SU-DHL-6 (cell line): Measurements from ENCODE around the gene RAB31.

Experiments used
- H2AFZ ChIP-seq: fragments of 200-600 bp; sonication (generic); 2 replicates; pipeline ENCODE4 v1.6.1; 2014; ENCODE audit warnings: low read depth, mild to moderate bottlenecking, moderate library complexity, mixed read lengths, antibody characterized with exemption, low read length; ENCODE audit not compliant: severe bottlenecking
- H3F3A ChIP-seq: fragments of 200-600 bp; shearing (Covaris generic); 2 replicates; pipeline ENCODE4 v1.6.0; 2016; ENCODE audit warnings: antibody characterized with exemption, mild to moderate bottlenecking; ENCODE audit not compliant: insufficient read depth
- H3K27ac ChIP-seq: fragments of 200-600 bp; sonication (generic); 2 replicates; pipeline ENCODE4 v1.5.1; 2016; ENCODE audit warnings: low read depth, mild to moderate bottlenecking, low read length, moderate library complexity, mixed read lengths
- H3K27me3 ChIP-seq: fragments of 200-600 bp; sonication (generic), shearing (Covaris generic); 2 replicates; pipeline ENCODE4 v1.6.0; 2014; ENCODE audit warnings: mild to moderate bottlenecking, low read length
- H3K36me3 ChIP-seq: fragments of 200-600 bp; sonication (generic); 2 replicates; pipeline ENCODE4 v1.6.1; 2014; ENCODE audit warnings: mild to moderate bottlenecking, low read length, mixed read lengths
- H3K4me2 ChIP-seq: fragments of 300-600, 200-600 bp; shearing (Covaris generic), sonication (generic); 2 replicates; pipeline ENCODE4 v1.6.0; 2014; ENCODE audit warnings: low read length, low read depth, mild to moderate bottlenecking; ENCODE audit not compliant: poor library complexity, severe bottlenecking
- H3K4me3 ChIP-seq: fragments of 200-600 bp; sonication (generic); 2 replicates; pipeline ENCODE4 v1.5.1; 2014; ENCODE audit warnings: antibody characterized with exemption, low read length, mild to moderate bottlenecking, mixed read lengths; ENCODE audit not compliant: insufficient read depth, poor library complexity, severe bottlenecking
- H3K79me2 ChIP-seq: fragments of 200-600 bp; sonication (generic); 2 replicates; pipeline ENCODE4 v1.6.1; 2014; ENCODE audit warnings: mild to moderate bottlenecking, low read length, moderate library complexity; ENCODE audit not compliant: insufficient read depth
- H3K9ac ChIP-seq: fragments of 200-600 bp; sonication (generic); 2 replicates; pipeline ENCODE4 v1.7.0; 2014; ENCODE audit warnings: mild to moderate bottlenecking, low read length
- H3K9me2 ChIP-seq: fragments of 200-600 bp; sonication (generic); replicated peaks from 2 replicates; pipeline ENCODE4 v1.6.1; 2014; ENCODE audit warnings: low read length; ENCODE audit not compliant: insufficient read depth
- H3K9me3 ChIP-seq: fragments of 200-600 bp; sonication (generic); 2 replicates; pipeline ENCODE4 v1.6.1; 2014; ENCODE audit warnings: low read length, mixed read lengths; ENCODE audit not compliant: insufficient read depth
- H4K20me1 ChIP-seq: fragments of 200-600 bp; sonication (generic); 2 replicates; pipeline ENCODE4 v1.6.1; 2014; ENCODE audit warnings: low read depth, mild to moderate bottlenecking, antibody characterized with exemption, low read length, moderate library complexity, mixed read lengths
- CTCF ChIP-seq: fragments of 200-600 bp; sonication (generic); IDR thresholded peaks from one replicate; pipeline ENCODE4 v1.5.1; 2017; ENCODE audit warnings: antibody characterized with exemption, mild to moderate bottlenecking, low read length, moderate library complexity; ENCODE audit not compliant: insufficient read depth, poor library complexity, severe bottlenecking
- EZH2phosphoT487 ChIP-seq: fragments of 200-600 bp; sonication (generic), shearing (Covaris generic); conservative IDR thresholded peaks from 2 replicates; pipeline ENCODE4 v1.6.1; 2018; ENCODE audit warnings: mild to moderate bottlenecking, antibody characterized with exemption, low read length, moderate library complexity, mixed read lengths

Gene RAB31

GRCh38 chr18:9827211-9827792 lies 119.2 kb downstream of the RAB31 start:
- Histone ChIP-seq H3K4me2 (no peak overlapping the region), H4K20me1 (no peaks in the 10 kb centered on the region), H3K4me3 (no peak overlapping the region), H3K36me3 (no peaks in the 10 kb centered on the region), H3K27me3 (no peaks in the 10 kb centered on the region), H3K9me3 (no peaks in the 10 kb centered on the region), H3K9ac (no peak overlapping the region), H3F3A (no peaks in the 10 kb centered on the region), H3K79me2 (no peaks in the 10 kb centered on the region), H2AFZ (no peak overlapping the region), H3K9me2 (no peaks in the 10 kb centered on the region), H3K27ac (no peak overlapping the region)
- TF ChIP-seq CTCF (no peak), EZH2phosphoT487 (no peak)

DNA sequence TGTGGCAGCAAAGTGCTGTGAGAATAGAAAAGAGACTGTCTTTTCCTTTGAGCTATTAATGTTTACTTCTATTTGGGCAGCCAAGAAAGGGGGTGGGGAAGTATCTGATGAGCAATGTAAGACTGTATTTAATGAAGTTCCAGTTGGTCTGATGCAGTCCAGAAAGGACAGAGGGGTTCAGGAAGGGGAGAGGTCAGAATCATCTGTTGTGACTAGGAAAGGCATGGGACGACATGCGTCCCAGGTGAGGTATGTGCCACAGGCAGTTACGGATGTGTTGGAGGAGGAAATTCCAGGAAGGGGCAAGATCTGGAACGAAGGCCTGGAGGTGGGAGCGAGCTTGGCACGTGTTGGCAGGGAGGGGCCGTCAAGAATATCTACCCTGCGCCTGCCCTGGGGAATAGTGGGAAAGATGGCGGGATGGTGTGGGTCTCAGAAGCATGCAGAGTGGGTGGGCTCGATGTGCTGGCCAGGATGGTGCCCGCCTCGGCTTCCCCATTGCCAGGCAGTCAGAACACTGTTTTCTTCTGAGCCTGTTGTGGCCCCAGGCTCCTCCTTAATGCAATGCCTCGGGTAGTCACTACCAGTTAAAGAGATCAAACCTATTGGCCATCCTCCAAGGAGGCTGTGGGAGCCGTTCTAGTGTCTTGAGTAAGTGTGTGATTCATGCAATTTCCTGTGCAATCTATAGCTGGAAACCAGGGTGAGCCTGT lies 119.8 kb downstream of the RAB31 start:
- Histone ChIP-seq H2AFZ (no peak overlapping the region), H3K79me2 (no peaks in the 10 kb centered on the region), H3K4me2 (no peak overlapping the region), H3K9me3 (no peaks in the 10 kb centered on the region), H3K27me3 (no peaks in the 10 kb centered on the region), H3K9me2 (no peaks in the 10 kb centered on the region), H3K27ac (no peak overlapping the region), H3K36me3 (no peaks in the 10 kb centered on the region), H3K4me3 (no peak overlapping the region), H4K20me1 (no peaks in the 10 kb centered on the region), H3F3A (no peaks in the 10 kb centered on the region), H3K9ac (no peak overlapping the region)
- no peak for TF ChIP-seq CTCF
- no peak for TF ChIP-seq EZH2phosphoT487

DNA sequence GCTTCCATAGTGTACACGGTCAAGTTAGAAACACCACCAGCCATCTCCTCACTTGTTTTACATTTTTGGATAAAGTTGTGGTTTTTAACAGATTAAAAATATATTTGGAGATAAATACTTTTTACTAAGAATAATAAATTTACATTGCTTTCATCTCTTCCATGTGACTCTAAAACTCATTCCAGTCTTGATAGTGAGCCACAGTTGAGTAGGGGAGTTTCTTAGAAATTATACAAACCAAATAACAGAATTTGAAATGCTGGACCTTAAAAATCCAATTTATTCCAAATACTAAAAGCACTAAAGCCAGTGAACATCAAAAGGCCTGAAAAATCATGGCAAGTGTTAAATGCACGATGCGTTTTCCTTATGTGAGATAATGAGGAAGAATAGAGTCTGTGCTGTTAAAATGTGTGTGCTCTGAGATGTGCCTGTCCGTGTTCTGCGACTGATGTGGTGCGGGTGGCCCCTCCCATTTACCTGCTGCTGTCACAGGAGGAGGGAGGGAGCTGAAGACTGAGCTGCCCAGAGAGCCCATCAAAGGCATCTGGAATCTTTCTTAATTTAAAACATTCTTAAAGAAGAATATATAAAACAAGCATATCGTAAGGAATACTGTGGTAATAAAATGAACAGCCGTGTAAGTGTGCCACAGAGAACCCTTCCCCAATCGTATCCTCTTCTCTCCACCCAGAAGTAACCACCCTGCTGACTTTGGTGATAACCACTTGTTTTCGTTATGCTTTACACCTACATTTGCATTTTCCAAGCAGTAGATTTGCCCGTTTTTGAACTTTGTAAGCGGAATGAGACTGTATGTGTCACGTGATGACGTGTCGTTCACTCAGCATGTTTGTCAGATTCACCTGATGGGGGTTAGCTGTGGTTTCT lies 120.7 kb downstream of the RAB31 start:
- Histone ChIP-seq H3K4me3 (no peak overlapping the region), H3K9me2 (no peaks in the 10 kb centered on the region), H3K9me3 (no peaks in the 10 kb centered on the region), H3F3A (no peaks in the 10 kb centered on the region), H4K20me1 (no peaks in the 10 kb centered on the region), H2AFZ (no peak overlapping the region), H3K9ac (no peak overlapping the region), H3K27me3 (no peaks in the 10 kb centered on the region), H3K4me2 (no peak overlapping the region), H3K27ac (no peak overlapping the region), H3K36me3 (no peaks in the 10 kb centered on the region), H3K79me2 (no peaks in the 10 kb centered on the region)
- TF ChIP-seq CTCF (no peak), EZH2phosphoT487 (no peak)
